HG02610 (cell line): ENCODE measurements around the gene HGD.
"Not testable (repeated sequence)": the region's sequence is repeated elsewhere in the genome, so short reads cannot be mapped to it uniquely, and the experiment has no call there.

Experiments used
- ATAC-seq: cut with Tn5 transposase; IDR thresholded peaks from one replicate; pipeline ENCODE4 v1.9.1; 2021; ENCODE audit warnings: mild to moderate bottlenecking, moderate library complexity; ENCODE audit not compliant: unreplicated experiment

HGD gene

GRCh38 chr3:120640231-120640630, 41.8 kb downstream of the HGD start:
- ATAC-seq: no peak

GRCh38 chr3:120638820-120639219, 43.2 kb downstream of the HGD start:
- ATAC-seq: not testable (repeated sequence)

- ATAC-seq: no peak
Measured at GRCh38 chr3:120637851-120638559, 44.0 kb downstream of the HGD start.

- ATAC-seq: no peak
Measured at GRCh38 chr3:120636795-120637401, 45.1 kb downstream of the HGD start.

- no peak for ATAC-seq
Measured at GRCh38 chr3:120634539-120634938, 47.5 kb downstream of the HGD start.

- no peak for ATAC-seq
Measured at GRCh38 chr3:120625159-120625586, 56.9 kb downstream of the HGD start.

GRCh38 chr3:120623727-120624093, 58.3 kb downstream of the HGD start:
- ATAC-seq: no peak

- ATAC-seq: no peak
Measured at GRCh38 chr3:120622870-120623726, 58.9 kb downstream of the HGD start.

- ATAC-seq: no peak
Measured at GRCh38 chr3:120622457-120622856, 59.6 kb downstream of the HGD start.

GRCh38 chr3:120616745-120617144, 65.3 kb downstream of the HGD start:
- ATAC-seq: not testable (repeated sequence)

- ATAC-seq: no peak
Measured at GRCh38 chr3:120615847-120616609, 66.0 kb downstream of the HGD start.

- ATAC-seq: no peak
Measured at GRCh38 chr3:120614765-120615164, 67.3 kb downstream of the HGD start.

GRCh38 chr3:120608506-120608905, 73.5 kb downstream of the HGD start:
- ATAC-seq: no peak

GRCh38 chr3:120604784-120605183, 77.3 kb downstream of the HGD start:
- no peak for ATAC-seq

GRCh38 chr3:120604382-120604781, 77.7 kb downstream of the HGD start:
- ATAC-seq: no peak

- no peak for ATAC-seq
Measured at GRCh38 chr3:120602682-120603081, 79.4 kb downstream of the HGD start.

- ATAC-seq: no peak
Measured at GRCh38 chr3:120601554-120601953, 80.5 kb downstream of the HGD start.

- no peak for ATAC-seq
Measured at GRCh38 chr3:120599211-120599610, 82.8 kb downstream of the HGD start.

- ATAC-seq: peak; percentile 42
Measured at GRCh38 chr3:120597445-120598049, 84.5 kb downstream of the HGD start.

GRCh38 chr3:120596853-120597223, 85.2 kb downstream of the HGD start:
- no peak for ATAC-seq
